HG02943 (cell line): Measurements from ENCODE around the gene C10orf67.
A peak's percentile ranks its signal among the peaks of the same experiment; 100 is the strongest.

ENCODE experiments used
- ATAC-seq: cut with Tn5 transposase; IDR thresholded peaks from one replicate; pipeline ENCODE4 v1.9.1; 2021; ENCODE audit warnings: mild to moderate bottlenecking, low read depth, moderate library complexity; ENCODE audit not compliant: unreplicated experiment

C10orf67 gene

GRCh38 chr10:23174977-23175512, 169.6 kb downstream of the C10orf67 start:
- no peak for ATAC-seq

GRCh38 chr10:23174074-23174976, 170.3 kb downstream of the C10orf67 start:
- no peak for ATAC-seq

DNA sequence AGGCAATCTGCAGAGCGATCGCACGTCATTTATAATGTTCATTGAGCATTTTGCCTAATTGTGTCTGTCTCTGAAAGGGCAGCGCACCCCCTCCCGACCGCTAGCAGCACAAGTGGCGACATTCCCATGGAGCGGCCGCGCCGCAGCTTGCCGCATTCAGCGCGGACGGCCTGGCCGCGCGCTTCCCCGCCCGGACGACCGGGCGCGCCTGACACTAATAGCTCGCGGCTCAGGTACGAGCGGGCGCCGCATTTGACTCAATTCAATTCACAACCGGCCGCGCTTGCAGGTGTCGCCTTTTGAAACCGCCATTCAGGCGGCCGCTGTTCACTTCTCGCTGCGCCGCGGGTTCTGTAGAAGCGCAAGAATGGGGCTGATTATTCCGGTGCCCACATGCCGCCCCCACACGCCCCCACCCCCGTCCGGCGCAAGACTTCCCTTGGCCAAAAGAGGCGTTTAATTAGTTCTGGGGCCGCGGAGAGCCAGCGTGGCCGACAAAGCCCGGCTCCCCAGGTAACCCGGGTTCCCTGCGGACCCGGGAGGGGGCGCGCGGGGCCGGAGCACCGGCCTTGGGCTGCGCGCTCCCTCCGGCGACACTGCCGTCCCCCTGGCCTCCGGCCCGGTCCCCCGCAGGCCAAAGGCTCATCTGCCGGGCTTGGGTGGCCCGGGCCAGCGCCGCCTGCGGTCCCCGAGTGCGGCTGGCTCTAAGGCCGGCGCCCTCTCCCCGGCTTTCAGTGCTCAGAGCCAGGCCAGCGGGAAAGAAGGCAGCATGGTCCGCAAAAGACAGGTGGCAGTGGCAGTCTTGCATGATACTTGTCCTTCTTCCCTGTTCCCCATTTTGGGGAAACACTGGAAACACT, 171.2 kb downstream of the C10orf67 start:
- ATAC-seq, result no peak

DNA sequence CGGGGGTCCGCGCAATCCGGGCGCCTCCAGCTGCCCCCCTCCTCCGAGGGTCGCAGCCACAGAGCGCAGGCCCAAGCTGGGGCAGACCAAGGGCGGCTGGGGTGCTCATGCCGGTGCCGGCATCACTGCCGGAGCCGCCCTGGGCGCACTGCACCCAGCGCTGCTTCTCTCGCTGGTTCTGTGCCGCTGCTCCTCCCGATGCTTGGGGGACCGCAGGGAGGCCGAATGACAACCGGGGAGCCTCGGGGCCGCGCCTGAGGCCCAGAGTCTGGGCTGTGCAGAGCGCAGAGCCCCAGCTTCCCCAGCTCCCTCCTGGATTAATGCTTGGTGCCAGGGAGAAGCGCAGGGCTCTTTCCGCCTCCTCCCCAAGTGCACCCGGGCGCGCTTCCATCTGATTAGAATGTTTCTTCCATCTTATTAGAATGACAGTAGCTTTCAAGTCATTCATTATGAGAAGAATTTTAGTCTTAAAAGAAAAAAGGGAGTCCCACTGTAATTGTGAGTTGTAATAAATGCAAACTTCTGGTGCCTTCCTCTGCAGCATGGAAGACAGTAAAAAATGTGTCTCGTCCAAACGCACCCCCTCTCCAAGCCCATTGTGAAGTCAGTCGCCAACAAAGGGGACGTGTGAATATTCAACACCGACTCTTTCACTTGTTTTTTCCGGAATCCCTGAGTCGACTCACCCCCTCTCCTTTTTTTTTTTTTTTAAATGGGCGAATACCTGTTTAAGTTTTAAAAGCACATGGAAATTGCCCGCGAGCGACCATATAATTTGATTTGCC, 172.0 kb downstream of the C10orf67 start:
- ATAC-seq, result no peak

GRCh38 chr10:23171232-23171876, 173.2 kb downstream of the C10orf67 start:
- ATAC-seq, result no peak

- peak; percentile 71 for ATAC-seq
These were observed 186.2 kb downstream of the C10orf67 start for GRCh38 chr10:23158370-23158769.

DNA sequence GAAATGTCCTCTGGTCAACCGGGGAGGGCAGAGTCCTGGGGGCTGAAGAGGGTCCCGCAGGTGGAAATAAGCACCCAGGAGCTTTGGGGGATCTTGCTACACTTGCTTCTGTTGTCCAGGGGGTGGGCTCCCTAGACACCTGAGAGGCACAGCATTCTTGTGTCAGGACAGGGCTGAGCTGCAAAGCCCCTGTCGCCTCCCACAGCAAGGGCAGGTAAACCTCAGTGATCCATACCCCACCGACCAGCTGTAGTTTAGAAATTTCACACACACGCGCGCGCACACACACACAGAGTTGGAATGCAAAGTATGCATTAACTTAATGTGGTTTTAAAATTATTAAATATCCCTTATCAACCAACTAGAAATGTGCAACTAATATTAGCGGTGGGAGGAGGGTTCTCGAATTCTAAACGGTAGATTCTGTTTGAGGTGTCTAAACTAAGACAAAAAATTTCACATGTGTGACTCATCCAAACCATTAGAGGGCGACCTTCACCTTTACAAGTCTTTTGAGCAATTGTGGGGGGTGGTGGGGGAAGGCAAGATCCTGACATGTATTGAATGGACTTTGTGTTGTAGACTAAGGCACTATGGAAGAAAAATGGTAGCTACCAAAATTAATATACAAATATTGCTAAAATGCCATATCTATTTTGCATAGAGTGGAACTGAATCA, 186.8 kb downstream of the C10orf67 start:
- no peak for ATAC-seq

GRCh38 chr10:23157239-23157681, 187.3 kb downstream of the C10orf67 start:
- no peak for ATAC-seq

- ATAC-seq, result no peak
These were observed 188.0 kb downstream of the C10orf67 start for GRCh38 chr10:23156447-23157150.

DNA sequence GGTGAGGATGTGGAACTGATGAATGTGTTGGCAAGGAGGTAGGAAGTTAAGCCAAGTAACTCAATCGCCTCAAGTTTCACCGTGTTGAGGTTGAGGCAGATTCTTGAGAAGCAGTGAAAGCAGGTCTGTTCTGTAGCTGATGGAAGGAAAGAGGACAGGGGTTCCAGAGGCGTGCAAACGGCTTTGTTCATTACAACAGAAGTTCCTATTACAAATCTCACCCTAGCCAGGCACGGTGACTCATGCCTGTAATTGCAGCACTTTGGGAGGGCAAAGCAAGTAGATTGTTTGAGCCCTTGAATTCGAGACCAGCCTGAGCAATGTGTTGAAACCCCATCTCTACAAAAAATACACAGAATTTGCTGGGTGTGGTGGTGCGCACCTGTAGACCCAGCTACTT, 189.4 kb downstream of the C10orf67 start:
- no peak for ATAC-seq
